ENCODE measurements around the gene CD164.
"Not testable (repeated sequence)": the region's sequence is repeated elsewhere in the genome, so short reads cannot be mapped to it uniquely, and the experiment has no call there.

The CD164 gene

GRCh38 chr6:109377717-109378116 lies 4.5 kb downstream of the CD164 start:
- no peak for DNase-seq (ENCODE audit: extremely low read depth in 1 of 2, low read depth in 1 of 2)

- no peak for DNase-seq (ENCODE audit: extremely low read depth in 1 of 2, low read depth in 1 of 2)
Measured at GRCh38 chr6:109374326-109374892, 7.9 kb downstream of the CD164 start.

DNA sequence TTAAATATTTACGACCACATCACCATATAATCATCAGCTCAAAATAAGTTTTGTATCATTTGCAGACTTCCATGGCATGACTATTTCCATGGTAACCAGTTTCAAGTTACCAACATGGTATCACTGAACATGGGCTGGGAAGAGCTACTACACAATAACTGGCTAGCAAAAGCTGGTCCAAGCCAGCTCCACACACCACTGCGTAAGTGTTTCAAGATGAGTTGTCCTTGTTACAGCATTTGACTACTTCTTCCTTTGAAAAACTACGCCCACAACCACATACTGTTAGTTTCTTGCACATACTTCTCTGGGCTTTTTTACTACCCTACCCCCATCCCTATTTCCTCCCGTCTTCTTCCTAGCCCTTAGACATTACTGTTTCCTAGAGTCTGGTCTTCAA lies 8.5 kb downstream of the CD164 start:
- no peak for DNase-seq (ENCODE audit: extremely low read depth in 1 of 2, low read depth in 1 of 2)

- DNase-seq (ENCODE audit: extremely low read depth in 1 of 2, low read depth in 1 of 2): no peak
Measured at GRCh38 chr6:109373331-109373730, 8.9 kb downstream of the CD164 start.

GRCh38 chr6:109372130-109372529 lies 10.1 kb downstream of the CD164 start:
- DNase-seq (ENCODE audit: extremely low read depth in 1 of 2, low read depth in 1 of 2): no peak

GRCh38 chr6:109370792-109371191 lies 11.5 kb downstream of the CD164 start:
- DNase-seq (ENCODE audit: extremely low read depth in 1 of 2, low read depth in 1 of 2): no peak

- no peak for DNase-seq (ENCODE audit: extremely low read depth in 1 of 2, low read depth in 1 of 2)
Measured at GRCh38 chr6:109370336-109370735, 11.9 kb downstream of the CD164 start.

- no peak for DNase-seq (ENCODE audit: extremely low read depth in 1 of 2, low read depth in 1 of 2)
Measured at GRCh38 chr6:109369728-109370127, 12.5 kb downstream of the CD164 start.

DNA sequence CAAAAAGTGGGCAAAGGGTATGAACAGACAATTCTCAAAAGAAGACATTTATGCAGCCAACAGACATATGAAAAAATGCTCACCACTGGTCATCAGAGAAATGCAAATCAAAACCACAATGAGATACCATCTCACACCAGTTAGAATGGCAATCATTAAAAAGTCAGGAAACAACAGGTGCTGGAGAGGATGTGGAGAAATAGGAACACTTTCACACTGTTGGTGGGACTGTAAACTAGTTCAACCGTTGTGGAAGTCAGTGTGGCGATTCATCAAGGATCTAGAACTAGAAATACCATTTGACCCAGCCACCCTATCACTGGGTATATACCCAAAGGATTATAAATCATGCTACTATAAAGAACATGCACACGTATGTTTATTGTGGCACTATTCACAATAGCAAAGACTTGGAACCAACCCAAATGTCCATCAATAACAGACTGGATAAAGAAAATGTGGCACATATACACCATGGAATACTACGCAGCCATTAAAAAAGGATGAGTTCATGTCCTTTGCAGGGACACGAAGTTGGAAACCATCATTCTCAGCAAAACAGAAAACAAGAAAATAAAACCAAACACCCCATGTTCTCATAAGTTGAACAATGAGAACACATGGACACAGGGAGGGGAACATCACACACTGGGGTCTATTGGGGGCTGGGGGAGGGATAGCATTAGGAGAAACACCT lies 17.7 kb downstream of the CD164 start:
- DNase-seq (ENCODE audit: extremely low read depth in 1 of 2, low read depth in 1 of 2): not testable (repeated sequence)

- no peak for DNase-seq (ENCODE audit: extremely low read depth in 1 of 2, low read depth in 1 of 2)
Measured at GRCh38 chr6:109363753-109364152, 18.5 kb downstream of the CD164 start.

- no peak for DNase-seq (ENCODE audit: extremely low read depth in 1 of 2, low read depth in 1 of 2)
Measured at GRCh38 chr6:109362102-109362884, 20.0 kb downstream of the CD164 start.

DNA sequence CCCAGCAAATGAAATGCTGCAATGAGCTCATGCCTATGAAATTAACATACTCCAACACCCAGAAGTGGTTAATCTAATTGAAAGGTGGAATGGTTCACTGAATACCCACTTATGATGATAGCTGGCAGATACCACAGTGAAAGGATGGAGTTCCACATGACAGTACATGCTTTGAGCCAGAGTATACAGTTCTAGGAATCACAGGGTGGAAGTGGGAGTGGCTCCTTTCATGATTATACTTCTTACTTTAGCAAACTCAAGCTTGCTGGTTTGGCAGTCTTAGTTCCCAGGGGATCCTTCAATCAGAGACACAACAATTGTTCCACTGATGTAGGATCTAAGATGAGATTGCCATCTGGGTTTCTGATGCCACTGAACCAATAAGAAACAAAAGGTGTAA lies 21.5 kb downstream of the CD164 start:
- DNase-seq (ENCODE audit: extremely low read depth in 1 of 2, low read depth in 1 of 2): no peak

DNA sequence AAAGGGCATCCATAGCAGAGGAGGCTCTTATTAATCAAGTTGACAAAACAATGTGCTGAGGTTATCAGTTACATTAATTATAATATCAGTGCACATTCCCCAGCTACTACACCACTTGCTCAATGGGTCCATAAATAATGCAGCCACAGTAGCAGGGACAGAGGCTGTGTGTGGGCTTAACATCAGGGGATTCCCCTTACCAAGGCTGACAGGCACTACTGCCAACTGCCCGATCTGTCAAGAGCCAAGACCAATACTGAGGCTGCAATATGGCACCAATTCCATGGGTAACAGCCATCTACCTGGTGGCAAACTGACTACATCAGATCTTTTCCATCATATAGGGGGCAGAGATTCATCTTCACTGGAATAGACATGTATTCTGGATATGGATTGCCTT lies 22.0 kb downstream of the CD164 start:
- no peak for DNase-seq (ENCODE audit: extremely low read depth in 1 of 2, low read depth in 1 of 2)

DNA sequence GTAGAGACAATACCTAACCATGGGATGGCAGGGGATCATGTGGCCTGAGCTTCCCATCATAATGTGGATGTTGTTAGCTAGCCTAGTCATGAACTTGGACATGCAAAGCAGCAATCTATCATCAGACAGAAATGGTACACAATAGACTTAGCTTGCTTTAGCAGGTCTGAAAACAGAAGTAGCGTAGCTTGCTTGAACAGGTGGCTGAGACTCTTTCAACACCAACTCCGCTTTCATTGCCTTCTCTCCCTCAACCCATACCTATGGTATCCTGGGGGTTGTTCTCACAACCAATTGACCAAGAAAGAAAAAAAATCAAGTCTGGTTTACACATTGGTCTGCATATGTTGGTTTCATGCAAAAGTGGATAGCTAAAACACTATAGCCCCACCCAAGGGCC lies 23.0 kb downstream of the CD164 start:
- DNase-seq (ENCODE audit: extremely low read depth in 1 of 2, low read depth in 1 of 2): no peak

- no peak for DNase-seq (ENCODE audit: extremely low read depth in 1 of 2, low read depth in 1 of 2)
Measured at GRCh38 chr6:109358204-109358603, 24.1 kb downstream of the CD164 start.

DNA sequence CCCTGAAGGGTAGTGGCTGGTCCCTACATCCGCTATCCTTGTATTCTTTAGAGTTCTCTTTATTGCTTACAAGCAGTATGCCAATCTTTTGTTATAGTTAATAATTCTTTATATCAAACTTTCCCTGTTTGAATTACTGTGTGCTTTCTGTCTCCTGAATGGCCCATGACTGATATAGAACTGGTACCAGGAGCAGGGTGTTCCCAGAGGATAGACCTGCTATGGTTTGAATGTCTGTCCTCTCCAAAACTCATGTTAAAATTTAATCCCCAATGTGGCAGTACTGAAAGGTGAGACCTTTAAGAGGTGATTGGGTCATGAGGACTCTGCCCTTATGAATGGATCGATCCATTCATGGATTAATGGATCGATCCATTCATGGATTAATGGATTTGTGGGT lies 26.0 kb downstream of the CD164 start:
- no peak for DNase-seq (ENCODE audit: extremely low read depth in 1 of 2, low read depth in 1 of 2)

GRCh38 chr6:109351231-109352130 lies 30.8 kb downstream of the CD164 start:
- DNase-seq (ENCODE audit: extremely low read depth in 1 of 2, low read depth in 1 of 2): no peak

- no peak for DNase-seq (ENCODE audit: extremely low read depth in 1 of 2, low read depth in 1 of 2)
Measured at GRCh38 chr6:109349419-109349987, 32.8 kb downstream of the CD164 start.

- DNase-seq (ENCODE audit: extremely low read depth in 1 of 2, low read depth in 1 of 2): no peak
Measured at GRCh38 chr6:109348226-109348625, 34.0 kb downstream of the CD164 start.

DNA sequence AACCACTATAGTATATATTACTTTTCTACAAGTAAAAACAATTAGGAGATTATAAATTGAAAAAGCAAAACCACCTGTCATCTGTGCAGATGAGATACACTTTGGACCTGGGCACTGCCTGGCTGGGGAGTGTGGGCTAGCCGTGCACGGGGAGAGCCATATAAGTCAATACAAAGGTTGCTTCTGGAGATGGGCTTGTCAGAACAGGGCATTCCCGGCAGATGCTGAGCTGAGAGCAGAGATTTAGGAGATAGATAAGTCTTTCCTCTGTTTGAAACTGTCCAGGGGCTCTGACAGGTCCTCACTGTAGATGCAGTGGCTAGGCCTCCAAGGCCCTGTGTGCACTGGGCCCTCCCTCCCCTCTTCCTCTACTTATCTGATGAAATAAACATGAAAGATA lies 34.5 kb downstream of the CD164 start:
- no peak for DNase-seq (ENCODE audit: extremely low read depth in 1 of 2, low read depth in 1 of 2)

GRCh38 chr6:109345986-109346385 lies 36.3 kb downstream of the CD164 start:
- no peak for DNase-seq (ENCODE audit: extremely low read depth in 1 of 2, low read depth in 1 of 2)

All from activated CD8-positive, alpha-beta memory T cell treated with anti-CD3 and anti-CD28 coated beads for 1 hour (primary cell).